BJ (cell line): ENCODE data around the gene HNF1A. TPM values are rescaled to one million over a fixed set of nuclear protein-coding genes. Genes with fewer than 3 reads are reported as not detected.

ENCODE experiments used
- CTCF ChIA-PET: fragments of 350-600 bp; formaldehyde crosslinking; extraction: SDS; loops from one replicate; lab custom pipeline; 2021; ENCODE audit warnings: antibody characterized with exemption, inconsistent platforms; lab: Yijun Ruan, JAX
- POLR2A ChIA-PET: fragments of 300-600 bp; sonication (Branson Sonifier 250); formaldehyde crosslinking; extraction: SDS; loops from one replicate; lab custom pipeline; 2021; ENCODE audit warnings: antibody characterized with exemption; lab: Charles Lee
- DNase-seq: peaks from one replicate; pipeline ENCODE4 v3.0.0-alpha.2; 2011; ENCODE audit warnings: low read depth
- H3K27me3 ChIP-seq: 2 replicates; pipeline ENCODE4 v1.6.0; 2011; ENCODE audit warnings: low read length; ENCODE audit not compliant: control insufficient read depth, insufficient read depth
- H3K36me3 ChIP-seq: 2 replicates; pipeline ENCODE4 v1.5.1; 2011; ENCODE audit warnings: low read length; ENCODE audit not compliant: control insufficient read depth, insufficient read depth
- H3K4me3 ChIP-seq: 2 replicates; pipeline ENCODE4 v1.5.1; 2011; ENCODE audit warnings: low read depth, mild to moderate bottlenecking, control low read depth, low read length
- CTCF ChIP-seq: IDR thresholded peaks from 2 replicates; pipeline ENCODE4 v1.5.1; 2011; ENCODE audit warnings: low read depth, mild to moderate bottlenecking, control low read depth, inconsistent platforms, low read length, moderate library complexity; ENCODE audit not compliant: insufficient read depth
- polyA plus RNA-seq: library from polyadenylated mRNA; depleted of rRNA; stranded (reverse); fragments of >200 nt; gene quantifications from 2 replicates; pipeline ENCODE4 v1.2.3, GENCODE V29; 2011

HNF1A gene
- polyA plus RNA-seq, 1 experiment, result not detected

GRCh38 chr12:121030576-121031212 is 52.4 kb downstream of the HNF1A start:
- Histone ChIP-seq H3K36me3 (no peaks in the 10 kb centered on the region), H3K4me3 (no peak overlapping the region), H3K27me3 (0 out of 2 replicates have a peak, but pooled peaks cover 4% of the 10 kb centered on the region)
- no peak for DNase-seq
- TF ChIP-seq CTCF, result no peak
- CTCF ChIA-PET, result interaction anchor here (2.0 kb wide), 1 partner anchor 59 kb away, joined by 4 read pairs; no protein-coding TSS in a partner anchor
- POLR2A ChIA-PET, result no interaction called here

- no peaks in the 10 kb centered on the region for H3K36me3 ChIP-seq
- no peaks in the 10 kb centered on the region for H3K27me3 ChIP-seq
- no peak overlapping the region for H3K4me3 ChIP-seq
- no peak for TF ChIP-seq CTCF
- no peak for DNase-seq
- ChIA-PET POLR2A (no interaction called here), CTCF (interaction anchor here (1.1 kb wide), 1 partner anchor 26 kb away, joined by 3 read pairs; no protein-coding TSS in a partner anchor)
Measured at GRCh38 chr12:121033625-121034349, 55.4 kb downstream of the HNF1A start.

DNA sequence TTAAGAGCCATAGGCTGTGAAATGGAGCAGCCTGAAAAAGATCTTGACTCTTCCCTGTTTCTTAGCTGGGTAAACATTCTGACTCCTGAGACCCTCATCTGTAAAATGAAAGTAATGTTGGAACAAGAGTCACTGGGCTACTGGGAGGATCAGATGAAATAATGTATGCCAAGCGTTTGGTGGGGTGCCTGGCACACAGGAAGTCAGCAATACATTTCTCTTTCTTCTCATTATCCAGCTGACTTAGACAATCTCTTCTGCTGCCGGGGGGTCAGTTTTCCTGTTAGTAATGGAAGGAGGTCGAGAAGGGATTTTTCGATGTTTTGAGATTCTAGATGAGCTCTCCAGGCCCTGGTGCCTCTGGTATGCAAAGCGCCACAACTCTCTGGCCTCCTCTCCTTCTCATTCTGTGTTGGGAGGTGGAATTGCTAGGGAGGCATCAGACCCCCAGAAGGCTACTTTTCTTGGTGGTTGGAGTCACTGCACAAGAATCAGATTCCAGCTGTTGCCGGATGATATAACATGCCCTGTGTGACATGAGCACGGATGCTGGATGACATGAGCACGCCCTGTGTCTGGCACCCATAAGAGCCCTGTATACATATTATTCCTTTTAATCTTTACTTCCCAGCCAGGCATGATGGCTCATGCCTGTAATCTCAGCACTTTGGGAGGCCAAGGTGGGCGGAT is 56.4 kb downstream of the HNF1A start:
- no peak for DNase-seq
- Histone ChIP-seq H3K27me3 (no peaks in the 10 kb centered on the region), H3K36me3 (no peaks in the 10 kb centered on the region), H3K4me3 (no peak overlapping the region)
- POLR2A ChIA-PET, result no interaction called here
- CTCF ChIA-PET, result interaction anchor here (1.6 kb wide), 1 partner anchor 9 kb away, joined by 4 read pairs; no protein-coding TSS in a partner anchor
- TF ChIP-seq CTCF, result no peak

GRCh38 chr12:121036810-121037326 is 58.5 kb downstream of the HNF1A start:
- Histone ChIP-seq H3K36me3 (no peaks in the 10 kb centered on the region), H3K27me3 (no peaks in the 10 kb centered on the region), H3K4me3 (no peak overlapping the region)
- CTCF ChIA-PET, result interaction anchor here (0.6 to 1.1 kb wide), 3 partner anchors 8 to 387 kb away, joined by 3 to 5 read pairs (median 3); no protein-coding TSS in a partner anchor
- POLR2A ChIA-PET, result interaction anchor here (0.6 kb wide), 1 partner anchor 23 kb away, joined by 3 read pairs; no protein-coding TSS in a partner anchor
- DNase-seq, result no peak
- no peak for TF ChIP-seq CTCF
